Ovary (tissue), 9 donors: ENCODE data around the gene RECK. TPM values are rescaled to one million over a fixed set of nuclear protein-coding genes. Genes with fewer than 3 reads are reported as not detected.

Experiments
- DNase-seq, 5 donors: peaks; one replicate each; pipeline ENCODE4 v3.0.0-alpha.2; 2019 to 2020
- H3K27ac ChIP-seq, 2 donors: fragments of 200-600 bp; one replicate each; pipeline versions ENCODE4 v1.5.1 to v1.8.0; 2019 to 2022
- H3K27me3 ChIP-seq: fragments of 200-600 bp; one replicate; pipeline ENCODE4 v1.8.0; 2022
- H3K36me3 ChIP-seq: fragments of 200-600 bp; sonication (generic); one replicate; pipeline ENCODE4 v1.5.1; 2019
- H3K4me1 ChIP-seq: one replicate; pipeline ENCODE4 v1.8.1; 2013; ENCODE audit warnings: mild to moderate bottlenecking, moderate library complexity; ENCODE audit not compliant: insufficient read depth
- H3K4me3 ChIP-seq: fragments of 200-600 bp; sonication (generic); one replicate; pipeline ENCODE4 v1.5.1; 2017
- H3K9me3 ChIP-seq, 2 donors: fragments of 200-600 bp in 1 of 2; sonication (generic) in 1 of 2; one replicate each; pipeline versions ENCODE4 v1.5.1 to v1.8.1; 2013 to 2019; ENCODE audit warnings: mild to moderate bottlenecking in 1 of 2, moderate library complexity in 1 of 2
- EP300 ChIP-seq: sonication (generic); formaldehyde crosslinking; IDR thresholded peaks from one replicate; pipeline ENCODE4 v1.6.1; 2017; ENCODE audit warnings: antibody characterized with exemption
- POLR2A ChIP-seq: fragments of 450-650 bp; IDR thresholded peaks from one replicate; pipeline ENCODE4 v1.6.1; 2017; ENCODE audit warnings: antibody characterized with exemption, mild to moderate bottlenecking, moderate library complexity
- WGBS, 3 donors: extraction: QIAGEN DNeasy Blood & Tissue Kit in 1 of 3; methylation state at CpG; one replicate each; pipeline versions ENCODE4 v1.1.5 to v1.1.7; 2013 to 2017; 5-methylcytosine and 5-hydroxymethylcytosine counted together
- intact Hi-C, 4 donors: fragments of 100-400 bp; cut with DNase I; formaldehyde crosslinking; loops; one replicate each; pipeline versions ENCODE4 v1.11.0 to v1.15.1; 2022 to 2023
- polyA plus RNA-seq, 2 donors: library from polyadenylated mRNA; stranded (reverse); fragments of 200-250 nt in 1 of 2; fragments of 350-450 nt in 1 of 2; fragmentation: Illumina TruSeq in 1 of 2; extraction: RNeasy Lipid Tissue Mini Kit (QIAGEN cat#74804) in 1 of 2; gene quantifications; one replicate each; pipeline ENCODE4 v1.2.3, GENCODE V29; 2013 to 2014
- total RNA-seq, 7 donors: library from RNA; depleted of rRNA in 2 of 7; stranded (reverse); fragments of >200 nt in 2 of 7; fragmentation: NEBNext Ultra II Directional in 3 of 7; extraction: Animal tissue kit (Norgen Biotek cat#: 25700) in 3 of 7; gene quantifications; one replicate each; pipeline versions ENCODE4 v1.1.0 to v1.2.4, GENCODE V29; 2016 to 2023
- TF ChIP-seq, protein P1 (sequence below), 3 donors: fragments of 450-650 bp in 2 of 3; fragments of 200-600 bp in 1 of 3; IDR thresholded peaks; one replicate each; pipeline versions ENCODE4 v1.5.1 to v1.8.0; 2016 to 2022; ENCODE audit warnings: antibody characterized with exemption in 3 of 3, mild to moderate bottlenecking in 1 of 3
- donor health status: DM: no; HTN: no; CAD: no; lungs with moderate emphysema.
- donor health status: DM: no; HTN: no; CAD: no.
- donor health status: Bipolar disorder and iron deficiency.
- donor health status: DM: yes; HTN: yes; CAD: no.
- donor health status: DM: no; HTN: no; CAD: no.
- donor health status: DM: yes; HTN: yes; CAD: no.

RECK gene
- total and polyA plus RNA-seq, 9 donors: 10.7 to 24.2 (median 16.8) TPM

- Histone ChIP-seq H3K9me3 (no peaks in the 10 kb centered on the region), H3K36me3 (no peaks in the 10 kb centered on the region), H3K4me3 (no peak overlapping the region), H3K27me3 (no peaks in the 10 kb centered on the region), H3K27ac (no peak overlapping the region), H3K4me1 (peaks cover 8% of the 10 kb centered on the region)
- WGBS, 3 donors: 84 to 90% (median 88%) methylated on average over 9 of the region's 9 CpGs
- TF ChIP-seq, protein P1, sequence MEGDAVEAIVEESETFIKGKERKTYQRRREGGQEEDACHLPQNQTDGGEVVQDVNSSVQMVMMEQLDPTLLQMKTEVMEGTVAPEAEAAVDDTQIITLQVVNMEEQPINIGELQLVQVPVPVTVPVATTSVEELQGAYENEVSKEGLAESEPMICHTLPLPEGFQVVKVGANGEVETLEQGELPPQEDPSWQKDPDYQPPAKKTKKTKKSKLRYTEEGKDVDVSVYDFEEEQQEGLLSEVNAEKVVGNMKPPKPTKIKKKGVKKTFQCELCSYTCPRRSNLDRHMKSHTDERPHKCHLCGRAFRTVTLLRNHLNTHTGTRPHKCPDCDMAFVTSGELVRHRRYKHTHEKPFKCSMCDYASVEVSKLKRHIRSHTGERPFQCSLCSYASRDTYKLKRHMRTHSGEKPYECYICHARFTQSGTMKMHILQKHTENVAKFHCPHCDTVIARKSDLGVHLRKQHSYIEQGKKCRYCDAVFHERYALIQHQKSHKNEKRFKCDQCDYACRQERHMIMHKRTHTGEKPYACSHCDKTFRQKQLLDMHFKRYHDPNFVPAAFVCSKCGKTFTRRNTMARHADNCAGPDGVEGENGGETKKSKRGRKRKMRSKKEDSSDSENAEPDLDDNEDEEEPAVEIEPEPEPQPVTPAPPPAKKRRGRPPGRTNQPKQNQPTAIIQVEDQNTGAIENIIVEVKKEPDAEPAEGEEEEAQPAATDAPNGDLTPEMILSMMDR (IDR thresholded peaks at IDR 0.05): no peak
- TF ChIP-seq EP300 (no peak), POLR2A (no peak)
- no peak for DNase-seq
- intact Hi-C loops: no loop called here
These were observed 98.2 kb downstream of the RECK start for GRCh38 chr9:36134761-36135505.

- Histone ChIP-seq H3K4me1 (peaks cover 8% of the 10 kb centered on the region), H3K36me3 (no peaks in the 10 kb centered on the region), H3K9me3 (no peaks in the 10 kb centered on the region), H3K27ac (peak overlapping the region in 1 of 2 donors; percentile 15), H3K27me3 (no peaks in the 10 kb centered on the region), H3K4me3 (peak overlapping the region; percentile 60)
- 11 to 19% (median 17%) methylated on average over 18 of the region's 18 CpGs for WGBS, 3 donors
- peak in 2 of 5 donors; percentile 49 for DNase-seq
- TF ChIP-seq, protein P1 (IDR thresholded peaks at IDR 0.05): no peak
- TF ChIP-seq POLR2A (no peak), EP300 (no peak)
- intact Hi-C loops: no loop called here
These were observed 99.1 kb downstream of the RECK start for GRCh38 chr9:36135741-36136271.

- Histone ChIP-seq H3K9me3 (no peaks in the 10 kb centered on the region), H3K27me3 (no peaks in the 10 kb centered on the region), H3K36me3 (no peaks in the 10 kb centered on the region), H3K4me1 (peaks cover 8% of the 10 kb centered on the region), H3K27ac (peak within 1 kb of the TSS in 1 of 2 donors; percentile 34), H3K4me3 (peak within 1 kb of the TSS; percentile 60)
- 0 to 2% (median 1%) methylated on average over 54 to 83 of the region's 83 CpGs for WGBS, 3 donors
- DNase-seq: peak; percentile 63 to 80 (median 70)
- intact Hi-C loops: no loop called here
- TF ChIP-seq, protein P1 (IDR thresholded peaks at IDR 0.05): peak in 1 of 3 donors; percentile 18
- TF ChIP-seq POLR2A: peak; percentile 42
- TF ChIP-seq EP300: no peak
These were observed 99.7 kb downstream of the RECK start, which contains the start of gene GLIPR2 for GRCh38 chr9:36136272-36136893. Gene GLIPR2 (plus strand): TSS chr9:36136733. CDS start chr9:36136779, 46 bp downstream.

DNA sequence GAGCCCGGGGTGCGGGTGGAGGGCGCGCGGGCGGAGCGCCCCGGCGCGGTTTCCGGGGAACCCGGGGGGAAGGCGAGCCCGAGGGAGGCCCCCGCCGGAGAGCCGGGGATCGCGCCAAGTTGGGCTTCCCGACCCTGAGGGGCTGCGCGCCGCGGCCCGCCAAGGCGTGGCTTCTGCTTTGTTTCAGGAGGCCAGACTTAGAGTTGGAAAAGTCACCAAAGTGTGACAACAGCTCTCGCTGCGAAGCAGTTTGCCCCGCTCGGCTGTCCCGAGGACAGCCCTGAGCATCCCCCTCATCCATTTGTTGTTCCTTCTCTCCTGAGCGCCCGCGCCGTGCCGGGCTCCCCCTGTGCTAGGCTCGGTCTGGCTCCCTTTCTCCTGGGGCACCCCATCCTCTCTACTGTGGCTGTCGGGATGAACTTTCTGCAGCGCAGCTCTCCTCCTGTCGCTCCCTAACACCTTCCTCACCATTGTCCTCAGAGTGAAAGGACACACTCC, 100.2 kb downstream of the RECK start:
- DNase-seq: no peak
- WGBS, 3 donors: 0 to 2% (median 2%) methylated on average over 19 to 40 of the region's 40 CpGs
- intact Hi-C loops: no loop called here
- Histone ChIP-seq H3K4me1 (peaks cover 8% of the 10 kb centered on the region), H3K4me3 (peak overlapping the region; percentile 60), H3K36me3 (no peaks in the 10 kb centered on the region), H3K27me3 (no peaks in the 10 kb centered on the region), H3K9me3 (no peaks in the 10 kb centered on the region), H3K27ac (peak overlapping the region in 1 of 2 donors; percentile 34)
- TF ChIP-seq POLR2A (no peak), EP300 (no peak)
- TF ChIP-seq, protein P1 (IDR thresholded peaks at IDR 0.05): no peak
